AML-193 (cell line): ENCODE measurements around the gene TMEM41B.
"Not testable (repeated sequence)": the region's sequence is repeated elsewhere in the genome, so short reads cannot be mapped to it uniquely, and the experiment has no call there.

Experiments used
- DNase-seq, 2 experiments: peaks; one replicate each; lab custom pipeline; 2025; lab: John Stamatoyannopoulos, UW

TMEM41B gene

GRCh38 chr11:9259981-9260837 lies 54.2 kb downstream of the TMEM41B start:
- peak; percentile 3 to 17 for DNase-seq

- not testable (repeated sequence) for DNase-seq
Measured at GRCh38 chr11:9258279-9258678, 56.1 kb downstream of the TMEM41B start.

GRCh38 chr11:9254416-9254815 lies 60.0 kb downstream of the TMEM41B start:
- DNase-seq: no peak

- DNase-seq: no peak
Measured at GRCh38 chr11:9253086-9253485, 61.3 kb downstream of the TMEM41B start.

GRCh38 chr11:9251311-9251710 lies 63.1 kb downstream of the TMEM41B start:
- DNase-seq: no peak

GRCh38 chr11:9250139-9250582 lies 64.2 kb downstream of the TMEM41B start:
- DNase-seq: peak in 1 of 2 experiments; percentile 18

- DNase-seq: no peak
Measured at GRCh38 chr11:9249252-9249651, 65.1 kb downstream of the TMEM41B start.

- no peak for DNase-seq
Measured at GRCh38 chr11:9247863-9248262, 66.5 kb downstream of the TMEM41B start.

GRCh38 chr11:9236242-9236641 lies 78.2 kb downstream of the TMEM41B start:
- not testable (repeated sequence) for DNase-seq

- no peak for DNase-seq
Measured at GRCh38 chr11:9232482-9232881, 81.9 kb downstream of the TMEM41B start.

GRCh38 chr11:9231848-9232177 lies 82.6 kb downstream of the TMEM41B start:
- DNase-seq: peak; percentile 63 to 73
